GM19468 (cell line): ENCODE data around the gene RPL14.
A peak's percentile ranks its signal among the peaks of the same experiment; 100 is the strongest.
"Not testable (repeated sequence)": the region's sequence is repeated elsewhere in the genome, so short reads cannot be mapped to it uniquely, and the experiment has no call there.

ENCODE experiments used
- ATAC-seq: cut with Tn5 transposase; IDR thresholded peaks from one replicate; pipeline ENCODE4 v1.9.1; 2021; ENCODE audit warnings: mild to moderate bottlenecking, moderate library complexity, moderate number of reproducible peaks; ENCODE audit not compliant: unreplicated experiment; ENCODE audit errors: extremely low read depth

The RPL14 gene

GRCh38 chr3:40461161-40461560, 4.0 kb downstream of the RPL14 start:
- no peak for ATAC-seq

- not testable (repeated sequence) for ATAC-seq
These were observed 5.7 kb downstream of the RPL14 start for GRCh38 chr3:40462838-40463237.

- ATAC-seq = no peak
These were observed 6.4 kb downstream of the RPL14 start for GRCh38 chr3:40463579-40463978.

GRCh38 chr3:40464339-40465110, 7.4 kb downstream of the RPL14 start:
- no peak for ATAC-seq

- no peak for ATAC-seq
These were observed 7.9 kb downstream of the RPL14 start for GRCh38 chr3:40465111-40465407.

GRCh38 chr3:40465456-40465855, 8.3 kb downstream of the RPL14 start:
- no peak for ATAC-seq

GRCh38 chr3:40468018-40468417, 10.9 kb downstream of the RPL14 start:
- no peak for ATAC-seq

- ATAC-seq = no peak
These were observed 13.6 kb downstream of the RPL14 start for GRCh38 chr3:40470701-40471100.

GRCh38 chr3:40476478-40477470, 19.6 kb downstream of the RPL14 start, which contains the start of gene ZNF619:
TSS of gene ZNF619 (plus strand) at chr3:40477122. CDS start at chr3:40477980, 858 bp downstream.
- no peak for ATAC-seq

GRCh38 chr3:40477666-40478065, 20.5 kb downstream of the RPL14 start:
- ATAC-seq = no peak

- ATAC-seq = no peak
These were observed 30.0 kb downstream of the RPL14 start for GRCh38 chr3:40487172-40487571.

- ATAC-seq = no peak
These were observed 33.8 kb downstream of the RPL14 start for GRCh38 chr3:40490916-40491315.

GRCh38 chr3:40494698-40495097, 37.6 kb downstream of the RPL14 start:
- ATAC-seq = no peak

GRCh38 chr3:40497288-40497687, 40.1 kb downstream of the RPL14 start:
- ATAC-seq = no peak

GRCh38 chr3:40499952-40500351, 42.8 kb downstream of the RPL14 start:
- ATAC-seq = no peak

GRCh38 chr3:40502034-40502433, 44.9 kb downstream of the RPL14 start:
- ATAC-seq = no peak

- ATAC-seq = no peak
These were observed 47.7 kb downstream of the RPL14 start for GRCh38 chr3:40504636-40505430.

GRCh38 chr3:40505599-40506462, 48.7 kb downstream of the RPL14 start, which contains the start of gene ZNF620:
TSS of gene ZNF620 (plus strand) at chr3:40506039. CDS start at chr3:40506353, 314 bp downstream.
- ATAC-seq = peak; percentile 22

- no peak for ATAC-seq
These were observed 54.0 kb downstream of the RPL14 start for GRCh38 chr3:40511031-40511718.
